Measurements from ENCODE around the gene TRERF1.

Gene TRERF1

GRCh38 chr6:42301986-42302385 lies 149.7 kb downstream of the TRERF1 start:
- DNase-seq (ENCODE audit: low spot score): no peak
- no peak for TF ChIP-seq CTCF (IDR thresholded peaks at IDR 0.05; ENCODE audit: extremely low read depth, missing control alignments)

GRCh38 chr6:42300701-42301100 lies 151.0 kb downstream of the TRERF1 start:
- TF ChIP-seq CTCF (IDR thresholded peaks at IDR 0.05; ENCODE audit: extremely low read depth, missing control alignments): no peak
- DNase-seq (ENCODE audit: low spot score): no peak

GRCh38 chr6:42300185-42300584 lies 151.5 kb downstream of the TRERF1 start:
- TF ChIP-seq CTCF (IDR thresholded peaks at IDR 0.05; ENCODE audit: extremely low read depth, missing control alignments): no peak
- DNase-seq (ENCODE audit: low spot score): no peak

GRCh38 chr6:42297661-42298060 lies 154.1 kb downstream of the TRERF1 start:
- no peak for TF ChIP-seq CTCF (IDR thresholded peaks at IDR 0.05; ENCODE audit: extremely low read depth, missing control alignments)
- no peak for DNase-seq (ENCODE audit: low spot score)

GRCh38 chr6:42296614-42297013 lies 155.1 kb downstream of the TRERF1 start:
- no peak for TF ChIP-seq CTCF (IDR thresholded peaks at IDR 0.05; ENCODE audit: extremely low read depth, missing control alignments)
- no peak for DNase-seq (ENCODE audit: low spot score)

GRCh38 chr6:42295677-42296076 lies 156.0 kb downstream of the TRERF1 start:
- no peak for TF ChIP-seq CTCF (IDR thresholded peaks at IDR 0.05; ENCODE audit: extremely low read depth, missing control alignments)

GRCh38 chr6:42295181-42295580 lies 156.5 kb downstream of the TRERF1 start:
- no peak for DNase-seq (ENCODE audit: low spot score)
- TF ChIP-seq CTCF (IDR thresholded peaks at IDR 0.05; ENCODE audit: extremely low read depth, missing control alignments): no peak

More at GRCh38 chr6:42295677-42296076, 156.0 kb downstream of the TRERF1 start:
- DNase-seq (ENCODE audit: low spot score): no peak
